MCF 10A (cell line): Measurements from ENCODE around the gene IL34. TPM values are rescaled to one million over a fixed set of nuclear protein-coding genes. Genes with fewer than 3 reads are reported as not detected.
A peak's percentile ranks its signal among the peaks of the same experiment; 100 is the strongest.

Experiments
- BruUV-seq: library from RNA; stranded (reverse); fragments of 400-500 nt; replicated peaks from 2 replicates; lab custom pipeline; 2021; lab: Mats Ljungman, UMichigan
- CTCF ChIA-PET: fragments of 300-600 bp; sonication (Branson Sonifier 250); formaldehyde crosslinking; extraction: SDS; loops from one replicate; lab custom pipeline; 2021; ENCODE audit warnings: antibody characterized with exemption, inconsistent platforms; lab: Yijun Ruan, JAX
- POLR2A ChIA-PET: fragments of 300-600, 350-650 bp; sonication (Branson Sonifier 250); formaldehyde crosslinking; extraction: SDS; loops from one replicate; lab custom pipeline; 2020; ENCODE audit warnings: antibody characterized with exemption, inconsistent platforms; lab: Yijun Ruan, JAX
- DNase-seq: peaks from one replicate; pipeline ENCODE4 v3.0.0-alpha.2; 2018; ENCODE audit not compliant: unreplicated experiment
- H3K27ac Mint-ChIP-seq: one replicate; pipeline ENCODE4 v1.8.0; 2022; ENCODE audit warnings: mild to moderate bottlenecking, low read depth, mixed read lengths; ENCODE audit not compliant: unreplicated experiment
- H3K27me3 Mint-ChIP-seq: one replicate; pipeline ENCODE4 v1.8.0; 2022; ENCODE audit warnings: mixed read lengths; ENCODE audit not compliant: insufficient read depth, unreplicated experiment
- H3K36me3 Mint-ChIP-seq: one replicate; pipeline ENCODE4 v1.8.0; 2022; ENCODE audit warnings: mild to moderate bottlenecking, moderate library complexity, mixed read lengths; ENCODE audit not compliant: insufficient read depth, unreplicated experiment
- H3K4me1 Mint-ChIP-seq: one replicate; pipeline ENCODE4 v1.8.0; 2022; ENCODE audit warnings: mixed read lengths; ENCODE audit not compliant: insufficient read depth, unreplicated experiment
- H3K4me3 Mint-ChIP-seq: one replicate; pipeline ENCODE4 v1.8.0; 2022; ENCODE audit warnings: mild to moderate bottlenecking, moderate library complexity, mixed read lengths; ENCODE audit not compliant: unreplicated experiment
- H3K9me3 Mint-ChIP-seq: one replicate; pipeline ENCODE4 v1.8.0; 2022; ENCODE audit warnings: mixed read lengths; ENCODE audit not compliant: unreplicated experiment
- intact Hi-C: fragments of 100-400 bp; cut with micrococcal nuclease; formaldehyde crosslinking; loops from 2 replicates; pipeline ENCODE4 v1.14.1; 2022
- total RNA-seq: library from RNA; stranded (reverse); gene quantifications from 2 replicates; pipeline ENCODE4 v1.2.3, GENCODE V29; 2022
- TF ChIP-seq, protein P1 (sequence below): fragments of 200-600 bp; IDR thresholded peaks from one replicate; pipeline ENCODE4 v1.8.0; 2022; ENCODE audit warnings: antibody characterized with exemption, mild to moderate bottlenecking; ENCODE audit not compliant: unreplicated experiment

The IL34 gene
- total RNA-seq, 1 experiment from 2014 or later = not detected

DNA sequence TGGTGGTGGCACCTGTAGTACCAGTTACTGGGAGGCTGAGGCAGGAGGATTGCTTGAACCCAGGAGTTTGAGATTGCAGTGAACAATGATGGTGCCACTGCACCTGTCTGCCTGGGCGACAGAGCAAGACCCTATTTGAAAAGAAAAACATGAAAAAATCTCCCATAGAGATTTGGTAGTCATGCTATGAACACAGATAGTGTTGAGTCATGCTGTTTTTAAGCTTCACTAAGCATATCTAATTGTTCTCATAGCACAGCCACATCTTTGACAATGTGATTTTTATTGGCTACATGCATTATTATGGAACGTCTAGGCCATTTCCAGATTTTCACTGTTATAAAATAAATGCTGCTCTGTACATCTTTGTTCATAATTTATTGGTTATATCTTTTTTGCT, 6.0 kb downstream of the IL34 start:
- DNase-seq = no peak
- CTCF ChIA-PET = interaction anchor here (0.6 to 4.0 kb wide), 18 partner anchors 16 to 327 kb away, joined by 3 to 61 read pairs (median 9); no protein-coding TSS in a partner anchor
- H3K9me3 Mint-ChIP-seq = no peaks in the 10 kb centered on the region
- BruUV-seq = no TSS peak
- H3K4me3 Mint-ChIP-seq = no peak overlapping the region
- TF ChIP-seq, protein P1, sequence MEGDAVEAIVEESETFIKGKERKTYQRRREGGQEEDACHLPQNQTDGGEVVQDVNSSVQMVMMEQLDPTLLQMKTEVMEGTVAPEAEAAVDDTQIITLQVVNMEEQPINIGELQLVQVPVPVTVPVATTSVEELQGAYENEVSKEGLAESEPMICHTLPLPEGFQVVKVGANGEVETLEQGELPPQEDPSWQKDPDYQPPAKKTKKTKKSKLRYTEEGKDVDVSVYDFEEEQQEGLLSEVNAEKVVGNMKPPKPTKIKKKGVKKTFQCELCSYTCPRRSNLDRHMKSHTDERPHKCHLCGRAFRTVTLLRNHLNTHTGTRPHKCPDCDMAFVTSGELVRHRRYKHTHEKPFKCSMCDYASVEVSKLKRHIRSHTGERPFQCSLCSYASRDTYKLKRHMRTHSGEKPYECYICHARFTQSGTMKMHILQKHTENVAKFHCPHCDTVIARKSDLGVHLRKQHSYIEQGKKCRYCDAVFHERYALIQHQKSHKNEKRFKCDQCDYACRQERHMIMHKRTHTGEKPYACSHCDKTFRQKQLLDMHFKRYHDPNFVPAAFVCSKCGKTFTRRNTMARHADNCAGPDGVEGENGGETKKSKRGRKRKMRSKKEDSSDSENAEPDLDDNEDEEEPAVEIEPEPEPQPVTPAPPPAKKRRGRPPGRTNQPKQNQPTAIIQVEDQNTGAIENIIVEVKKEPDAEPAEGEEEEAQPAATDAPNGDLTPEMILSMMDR = no peak
- H3K4me1 Mint-ChIP-seq = peaks cover 11% of the 10 kb centered on the region
- H3K27me3 Mint-ChIP-seq = no peaks in the 10 kb centered on the region
- H3K27ac Mint-ChIP-seq = no peak overlapping the region
- intact Hi-C loops = loop anchor here (5.0 kb wide), 3 partner anchors 75 to 320 kb away; no protein-coding TSS in a partner anchor
- H3K36me3 Mint-ChIP-seq = no peaks in the 10 kb centered on the region
- POLR2A ChIA-PET = interaction anchor here (0.6 to 0.7 kb wide), 2 partner anchors 75 to 846 kb away, joined by 3 read pairs; no protein-coding TSS in a partner anchor

DNA sequence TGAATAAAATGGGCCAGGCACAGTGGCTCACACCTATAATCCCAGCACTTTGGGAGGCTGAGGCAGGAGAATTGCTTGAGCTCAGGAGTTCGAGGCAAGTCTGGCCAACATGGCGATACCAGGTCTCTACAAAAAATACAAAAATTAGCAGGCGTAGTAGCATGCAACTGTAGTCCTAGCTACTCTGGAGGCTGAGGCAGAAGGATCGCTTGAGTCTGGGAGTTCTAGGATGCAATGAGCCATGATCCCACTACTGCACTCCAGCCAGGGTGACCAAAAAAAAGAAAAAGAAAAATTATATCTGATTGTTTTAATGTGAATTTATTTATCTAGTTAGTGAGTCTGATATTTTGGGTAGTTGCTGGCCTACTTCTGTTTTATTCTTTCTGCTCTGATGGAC, 7.0 kb downstream of the IL34 start:
- no peaks in the 10 kb centered on the region for H3K27me3 Mint-ChIP-seq
- peaks cover 11% of the 10 kb centered on the region for H3K4me1 Mint-ChIP-seq
- H3K9me3 Mint-ChIP-seq = no peaks in the 10 kb centered on the region
- no peak for DNase-seq
- no peaks in the 10 kb centered on the region for H3K36me3 Mint-ChIP-seq
- CTCF ChIA-PET = interaction anchor here (0.6 to 4.0 kb wide), 48 partner anchors 15 to 862 kb away, joined by 3 to 61 read pairs (median 4); no protein-coding TSS in a partner anchor
- no TSS peak for BruUV-seq
- POLR2A ChIA-PET = interaction anchor here (0.7 to 2.7 kb wide), 6 partner anchors 76 to 130 kb away, joined by 3 to 9 read pairs (median 5); partner anchors contain the start of gene COG4
- intact Hi-C loops = loop anchor here (1.0 to 5.0 kb wide), 5 partner anchors 76 to 321 kb away; no protein-coding TSS in a partner anchor
- peak overlapping the region; percentile 45 for H3K4me3 Mint-ChIP-seq
- no peak overlapping the region for H3K27ac Mint-ChIP-seq
- TF ChIP-seq, protein P1 = no peak

DNA sequence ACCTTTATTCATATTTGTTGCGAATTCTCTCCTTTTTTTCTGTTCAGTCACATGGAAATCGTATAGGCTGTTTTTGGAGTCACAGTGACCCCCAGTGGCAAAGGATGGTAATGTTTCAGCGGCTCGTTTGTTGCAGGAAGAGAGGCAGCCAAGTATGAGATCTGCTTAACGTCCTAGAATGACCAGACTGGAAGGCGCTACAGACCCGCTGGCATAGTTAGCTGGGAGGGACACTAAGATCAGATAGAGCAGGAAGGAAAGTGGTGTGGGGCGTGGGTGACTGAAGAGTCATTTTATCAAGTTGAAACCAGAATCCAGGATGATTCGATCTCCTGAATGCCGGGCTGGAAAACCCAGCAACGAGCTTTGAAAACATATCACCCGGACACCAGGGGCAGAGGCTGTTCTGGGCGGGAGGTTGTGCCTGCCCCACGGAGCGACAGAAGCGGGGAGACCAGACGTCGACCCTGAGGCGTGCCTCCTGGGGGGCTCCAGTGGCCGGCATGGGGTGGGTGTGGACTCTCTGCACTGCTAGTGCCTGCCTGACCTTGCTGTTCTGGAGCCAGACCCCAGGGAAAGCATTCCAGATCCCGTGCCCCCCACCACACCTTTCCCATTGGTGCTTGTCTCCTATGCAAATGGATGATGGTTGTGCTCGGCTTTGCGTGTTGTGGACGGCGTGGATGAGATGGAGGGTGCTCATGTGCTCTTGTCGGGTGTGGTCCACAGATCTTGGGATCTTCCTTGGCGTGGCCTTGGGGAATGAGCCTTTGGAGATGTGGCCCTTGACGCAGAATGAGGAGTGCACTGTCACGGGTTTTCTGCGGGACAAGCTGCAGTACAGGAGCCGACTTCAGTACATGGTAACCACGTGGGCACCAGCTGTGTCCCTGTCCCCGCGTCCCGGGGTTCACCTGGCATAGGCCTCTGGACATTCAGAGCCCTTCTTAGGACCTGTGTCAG, 7.7 kb downstream of the IL34 start:
- H3K4me1 Mint-ChIP-seq = peaks cover 11% of the 10 kb centered on the region
- no peaks in the 10 kb centered on the region for H3K27me3 Mint-ChIP-seq
- intact Hi-C loops = loop anchor here (1.0 to 5.0 kb wide), 5 partner anchors 77 to 322 kb away; no protein-coding TSS in a partner anchor
- H3K27ac Mint-ChIP-seq = no peak overlapping the region
- ChIA-PET POLR2A (interaction anchor here (0.7 to 2.7 kb wide), 9 partner anchors 20 to 285 kb away, joined by 3 to 9 read pairs (median 5); partner anchors contain the start of gene COG4), CTCF (interaction anchor here (0.5 to 4.0 kb wide), 54 partner anchors 8 to 972 kb away, joined by 3 to 61 read pairs (median 4); no protein-coding TSS in a partner anchor)
- DNase-seq = peak; percentile 89
- peak overlapping the region; percentile 45 for H3K4me3 Mint-ChIP-seq
- H3K9me3 Mint-ChIP-seq = no peaks in the 10 kb centered on the region
- no TSS peak for BruUV-seq
- TF ChIP-seq, protein P1 = peak; percentile 78
- H3K36me3 Mint-ChIP-seq = no peaks in the 10 kb centered on the region
